ENCODE data around the gene LDLRAD3.

- TF ChIP-seq EZH2phosphoT487 (IDR thresholded peaks at IDR 0.05; ENCODE audit: low read depth) (no peak), CTCF (IDR thresholded peaks at IDR 0.05; ENCODE audit: low read depth, low read length) (no peak)
These were observed 40.1 kb downstream of the LDLRAD3 start for GRCh38 chr11:35983981-35984380.
